ENCODE data around the gene DST.

The DST gene

DNA sequence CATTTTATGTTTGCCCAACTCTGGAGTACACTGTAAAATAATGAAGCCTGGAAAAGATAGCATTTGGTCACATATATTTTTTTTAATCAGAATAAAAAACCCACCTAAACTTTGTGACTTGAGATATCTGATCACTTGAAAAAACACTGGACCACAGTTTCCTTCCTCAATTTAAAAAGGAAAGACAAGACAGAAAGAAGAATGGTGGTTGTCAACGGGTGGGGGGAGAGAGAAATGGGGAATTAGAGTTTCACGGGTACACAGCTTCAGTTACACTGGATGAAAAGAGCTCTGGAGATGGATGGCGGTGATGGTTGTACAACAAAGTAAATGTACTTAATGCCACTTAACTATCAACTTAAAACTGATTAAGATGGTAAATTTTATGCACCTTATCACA, 14.7 kb upstream of the DST start:
- DNase-seq (ENCODE audit: low read depth): no peak
- TF ChIP-seq, protein P1, sequence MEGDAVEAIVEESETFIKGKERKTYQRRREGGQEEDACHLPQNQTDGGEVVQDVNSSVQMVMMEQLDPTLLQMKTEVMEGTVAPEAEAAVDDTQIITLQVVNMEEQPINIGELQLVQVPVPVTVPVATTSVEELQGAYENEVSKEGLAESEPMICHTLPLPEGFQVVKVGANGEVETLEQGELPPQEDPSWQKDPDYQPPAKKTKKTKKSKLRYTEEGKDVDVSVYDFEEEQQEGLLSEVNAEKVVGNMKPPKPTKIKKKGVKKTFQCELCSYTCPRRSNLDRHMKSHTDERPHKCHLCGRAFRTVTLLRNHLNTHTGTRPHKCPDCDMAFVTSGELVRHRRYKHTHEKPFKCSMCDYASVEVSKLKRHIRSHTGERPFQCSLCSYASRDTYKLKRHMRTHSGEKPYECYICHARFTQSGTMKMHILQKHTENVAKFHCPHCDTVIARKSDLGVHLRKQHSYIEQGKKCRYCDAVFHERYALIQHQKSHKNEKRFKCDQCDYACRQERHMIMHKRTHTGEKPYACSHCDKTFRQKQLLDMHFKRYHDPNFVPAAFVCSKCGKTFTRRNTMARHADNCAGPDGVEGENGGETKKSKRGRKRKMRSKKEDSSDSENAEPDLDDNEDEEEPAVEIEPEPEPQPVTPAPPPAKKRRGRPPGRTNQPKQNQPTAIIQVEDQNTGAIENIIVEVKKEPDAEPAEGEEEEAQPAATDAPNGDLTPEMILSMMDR (IDR thresholded peaks at IDR 0.05; ENCODE audit: insufficient read depth, low read depth, low read length, missing control alignments): no peak
- no peak overlapping the region for H3K4me3 ChIP-seq (ENCODE audit: low read depth, low read length)

DNA sequence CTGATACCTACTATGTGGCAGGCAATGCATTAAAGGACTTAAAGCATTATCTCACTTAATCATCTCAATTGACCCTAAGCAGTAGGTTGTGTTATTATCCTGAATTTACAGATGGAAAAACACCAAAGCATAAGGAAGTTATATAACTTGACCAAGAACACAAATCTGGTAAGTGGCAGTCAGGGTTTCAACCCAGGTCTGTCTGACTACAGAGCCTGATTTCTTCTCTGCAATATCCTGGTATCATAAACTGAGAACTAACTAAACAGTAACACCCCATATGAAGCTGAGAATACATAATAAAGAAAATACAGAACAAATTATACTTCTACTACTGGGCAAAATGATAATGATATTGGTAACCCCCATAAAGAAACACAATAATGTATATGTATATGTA, 13.8 kb upstream of the DST start:
- TF ChIP-seq, protein P1 (IDR thresholded peaks at IDR 0.05; ENCODE audit: insufficient read depth, low read depth, low read length, missing control alignments): no peak
- no peak for DNase-seq (ENCODE audit: low read depth)
- H3K4me3 ChIP-seq (ENCODE audit: low read depth, low read length): no peak overlapping the region

DNA sequence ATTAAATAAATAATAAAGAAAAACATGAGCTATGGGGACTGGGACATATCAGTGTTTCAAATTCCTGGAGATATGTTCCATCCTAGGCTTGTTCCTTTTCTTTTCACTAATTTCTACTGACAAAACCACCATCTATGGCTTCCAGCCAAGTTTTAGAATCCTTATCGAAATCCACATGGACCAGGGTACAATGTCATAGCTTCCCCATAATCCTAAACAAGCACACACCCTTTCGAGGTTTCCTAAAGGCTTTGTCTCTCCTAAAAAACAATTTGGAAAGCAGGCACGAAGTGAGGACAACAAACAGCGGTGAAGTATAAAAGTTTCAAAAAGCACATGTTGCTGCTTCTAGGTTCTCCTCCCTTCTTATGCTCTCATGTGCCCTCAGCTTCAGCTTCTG, 13.3 kb upstream of the DST start:
- no peak overlapping the region for H3K4me3 ChIP-seq (ENCODE audit: low read depth, low read length)
- TF ChIP-seq, protein P1 (IDR thresholded peaks at IDR 0.05; ENCODE audit: insufficient read depth, low read depth, low read length, missing control alignments): no peak
- no peak for DNase-seq (ENCODE audit: low read depth)

DNA sequence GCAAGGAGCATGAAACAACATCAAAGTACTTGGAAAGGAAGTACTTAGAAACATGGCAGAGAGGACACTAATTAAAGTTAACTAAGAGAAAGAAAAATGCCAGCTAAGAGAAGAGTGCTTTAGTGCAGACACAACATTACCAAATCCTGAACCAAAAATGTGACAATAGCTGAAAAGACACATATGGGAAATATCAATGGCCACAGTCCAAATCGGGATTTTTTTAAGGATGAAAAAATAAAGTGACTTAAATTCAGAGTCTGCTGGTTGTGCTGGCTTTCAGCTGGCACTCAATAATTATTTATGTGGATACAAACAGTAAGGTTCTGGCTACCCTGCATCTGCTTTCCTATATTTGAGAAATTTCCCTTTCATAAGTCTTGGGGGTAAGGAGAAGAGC, 12.6 kb upstream of the DST start:
- TF ChIP-seq, protein P1 (IDR thresholded peaks at IDR 0.05; ENCODE audit: insufficient read depth, low read depth, low read length, missing control alignments): no peak
- H3K4me3 ChIP-seq (ENCODE audit: low read depth, low read length): no peak overlapping the region
- no peak for DNase-seq (ENCODE audit: low read depth)

DNA sequence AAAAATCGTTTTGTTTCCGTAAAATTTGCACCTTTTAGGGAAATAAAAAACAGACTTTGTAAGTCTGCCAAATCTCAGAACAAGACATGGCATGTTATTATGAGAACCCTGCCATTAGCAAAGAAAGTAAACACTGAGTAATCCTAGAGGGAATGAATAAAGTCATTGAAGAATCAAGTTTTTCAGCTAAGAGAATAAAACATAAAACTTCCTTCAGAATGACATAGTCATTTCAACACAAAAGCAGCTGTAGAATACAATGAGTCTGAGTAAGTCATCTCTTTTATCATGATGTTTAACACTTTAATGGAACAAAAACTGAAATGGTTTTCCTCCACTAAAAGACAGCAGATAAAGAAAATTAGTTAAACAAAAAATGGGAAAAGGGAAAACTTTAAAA, 10.3 kb upstream of the DST start:
- TF ChIP-seq, protein P1 (IDR thresholded peaks at IDR 0.05; ENCODE audit: insufficient read depth, low read depth, low read length, missing control alignments): no peak
- no peak overlapping the region for H3K4me3 ChIP-seq (ENCODE audit: low read depth, low read length)
- no peak for DNase-seq (ENCODE audit: low read depth)

DNA sequence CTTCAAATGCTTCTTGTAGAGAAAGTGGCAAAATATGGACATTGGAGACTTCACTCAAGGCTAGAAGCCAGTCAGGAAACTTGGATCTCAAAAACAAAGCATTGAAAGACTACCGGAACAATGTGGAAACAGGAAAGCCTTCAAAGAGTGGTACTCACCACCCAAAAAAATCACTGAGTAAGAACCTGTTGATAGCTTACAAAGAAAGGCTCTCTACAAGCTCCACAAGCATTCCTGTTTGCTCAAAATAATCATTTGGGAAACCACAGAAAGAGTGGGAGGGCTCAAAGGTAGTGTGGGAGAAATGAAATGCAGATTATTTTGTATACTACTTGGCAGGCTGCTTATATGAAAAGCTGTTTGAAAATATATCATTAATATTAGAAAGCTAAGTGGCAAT, 9.5 kb upstream of the DST start:
- DNase-seq (ENCODE audit: low read depth): no peak
- no peak overlapping the region for H3K4me3 ChIP-seq (ENCODE audit: low read depth, low read length)
- TF ChIP-seq, protein P1 (IDR thresholded peaks at IDR 0.05; ENCODE audit: insufficient read depth, low read depth, low read length, missing control alignments): no peak

DNA sequence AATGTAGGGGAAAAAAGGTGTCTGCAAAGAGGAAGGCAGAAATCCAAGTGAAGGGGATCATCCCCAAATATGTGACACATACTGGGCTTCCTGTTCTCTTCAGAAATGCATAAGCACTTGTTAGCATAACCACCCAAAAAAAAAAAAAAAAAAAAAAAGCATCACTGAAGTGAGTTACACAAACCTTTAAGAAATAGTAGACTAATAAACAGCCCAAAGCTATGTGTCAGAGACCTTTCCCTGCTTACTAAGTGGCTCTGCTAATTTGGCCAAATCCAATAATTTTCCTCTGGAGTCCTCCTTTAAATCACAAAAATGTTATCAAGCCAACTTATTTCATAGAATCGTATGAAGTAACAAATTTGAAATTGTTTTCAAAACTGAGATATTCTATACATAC, 7.5 kb upstream of the DST start:
- TF ChIP-seq, protein P1 (IDR thresholded peaks at IDR 0.05; ENCODE audit: insufficient read depth, low read depth, low read length, missing control alignments): no peak
- no peak for DNase-seq (ENCODE audit: low read depth)
- H3K4me3 ChIP-seq (ENCODE audit: low read depth, low read length): no peak overlapping the region
